Activated T-helper 1 cell treated with Interleukin-2 at 50 U/mL for 16 hours (primary cell): ENCODE measurements around the gene CACNB2.
"Not testable (repeated sequence)": the region's sequence is repeated elsewhere in the genome, so short reads cannot be mapped to it uniquely, and the experiment has no call there.

Experiments used
- DNase-seq: peaks from one replicate; pipeline ENCODE4 v3.0.0-alpha.2; 2020; ENCODE audit warnings: low read depth

The CACNB2 gene

GRCh38 chr10:18145652-18146051 is 5.4 kb downstream of the CACNB2 start:
- DNase-seq = no peak

- DNase-seq = no peak
These were observed 9.1 kb downstream of the CACNB2 start for GRCh38 chr10:18149196-18149800.

- no peak for DNase-seq
These were observed 11.2 kb downstream of the CACNB2 start for GRCh38 chr10:18151356-18151890.

- not testable (repeated sequence) for DNase-seq
These were observed 13.2 kb downstream of the CACNB2 start for GRCh38 chr10:18153381-18153780.

- no peak for DNase-seq
These were observed 15.1 kb downstream of the CACNB2 start for GRCh38 chr10:18155321-18155720.

GRCh38 chr10:18156797-18157196 is 16.6 kb downstream of the CACNB2 start:
- DNase-seq = not testable (repeated sequence)

GRCh38 chr10:18157881-18158280 is 17.7 kb downstream of the CACNB2 start:
- DNase-seq = no peak

GRCh38 chr10:18158773-18159265 is 18.6 kb downstream of the CACNB2 start:
- DNase-seq = no peak

GRCh38 chr10:18159557-18159956 is 19.3 kb downstream of the CACNB2 start:
- DNase-seq = no peak

- DNase-seq = no peak
These were observed 21.9 kb downstream of the CACNB2 start for GRCh38 chr10:18162021-18162627.

GRCh38 chr10:18164093-18164492 is 23.9 kb downstream of the CACNB2 start:
- no peak for DNase-seq

- no peak for DNase-seq
These were observed 24.6 kb downstream of the CACNB2 start for GRCh38 chr10:18164748-18165361.

- DNase-seq = no peak
These were observed 38.7 kb downstream of the CACNB2 start for GRCh38 chr10:18178854-18179483.

GRCh38 chr10:18179891-18180290 is 39.7 kb downstream of the CACNB2 start:
- DNase-seq = no peak

GRCh38 chr10:18181382-18181781 is 41.2 kb downstream of the CACNB2 start:
- not testable (repeated sequence) for DNase-seq

- DNase-seq = no peak
These were observed 45.4 kb downstream of the CACNB2 start for GRCh38 chr10:18185621-18186020.

- DNase-seq = no peak
These were observed 50.6 kb downstream of the CACNB2 start for GRCh38 chr10:18190840-18191239.

- no peak for DNase-seq
These were observed 54.4 kb downstream of the CACNB2 start for GRCh38 chr10:18194634-18195033.

- DNase-seq = no peak
These were observed 55.0 kb downstream of the CACNB2 start for GRCh38 chr10:18195060-18195799.

- no peak for DNase-seq
These were observed 56.8 kb downstream of the CACNB2 start for GRCh38 chr10:18196806-18197550.

- no peak for DNase-seq
These were observed 57.5 kb downstream of the CACNB2 start for GRCh38 chr10:18197706-18198105.
